ENCODE measurements around the gene AP1G2. TPM values are rescaled to one million over a fixed set of nuclear protein-coding genes. Genes with fewer than 3 reads are reported as not detected.

The AP1G2 gene
- total and polyA plus RNA-seq, 8 donors, result 39.1 to 531 (median 189) TPM

DNA sequence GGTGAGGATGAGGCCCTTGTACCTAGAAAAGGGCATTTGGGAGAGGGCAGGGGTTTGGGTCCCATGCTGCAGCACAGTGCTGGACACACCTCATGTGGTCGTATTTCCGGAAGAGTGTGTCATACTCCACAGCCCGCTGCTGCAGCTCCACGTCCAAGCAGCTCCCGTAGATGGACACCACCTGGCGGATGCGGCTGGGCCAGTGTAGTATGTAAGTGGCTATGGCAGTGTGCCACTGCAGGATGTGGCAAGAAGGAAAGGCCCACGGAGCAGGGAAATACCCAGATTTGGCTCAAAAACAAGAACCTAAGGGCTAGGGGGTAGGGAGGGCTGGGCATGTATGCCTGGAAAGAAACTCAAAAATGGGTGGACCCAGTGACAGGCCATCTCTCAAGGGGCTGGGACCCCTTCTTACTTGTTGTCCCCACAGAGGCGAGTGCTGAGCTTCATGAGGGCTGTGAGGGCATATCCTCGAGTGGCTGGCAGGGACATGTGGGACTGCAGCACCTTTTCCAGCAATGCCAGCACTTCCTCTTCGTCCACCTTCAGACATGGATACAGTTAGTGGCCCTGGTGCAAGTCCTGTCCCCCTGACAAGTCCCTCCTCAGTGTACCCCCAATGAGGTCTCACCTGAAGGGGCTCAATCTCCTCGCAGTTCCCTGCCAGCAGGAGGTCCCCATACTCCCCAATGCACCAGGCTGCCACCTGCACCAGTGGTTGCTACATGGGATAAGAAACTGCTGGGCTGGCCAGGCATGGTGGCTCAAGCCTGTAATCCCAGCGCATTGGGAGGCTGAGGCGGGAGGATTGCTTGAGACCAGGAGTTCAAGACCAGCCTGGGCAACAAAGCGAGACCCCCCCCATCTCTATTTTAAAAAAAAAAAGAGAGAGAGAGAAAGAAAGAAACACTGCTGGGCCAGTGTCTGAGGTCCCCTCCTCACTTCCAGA is 5.4 kb downstream of the AP1G2 start:
- no peaks in the 10 kb centered on the region for H3K27me3 ChIP-seq
- no peak overlapping the region for H3K27ac ChIP-seq
- no peak for TF ChIP-seq POLR2AphosphoS5 (IDR thresholded peaks at IDR 0.05)
- TF ChIP-seq EP300 (IDR thresholded peaks at IDR 0.05), result no peak
- no peak for TF ChIP-seq POLR2A (IDR thresholded peaks at IDR 0.05)
- TF ChIP-seq, protein P1, sequence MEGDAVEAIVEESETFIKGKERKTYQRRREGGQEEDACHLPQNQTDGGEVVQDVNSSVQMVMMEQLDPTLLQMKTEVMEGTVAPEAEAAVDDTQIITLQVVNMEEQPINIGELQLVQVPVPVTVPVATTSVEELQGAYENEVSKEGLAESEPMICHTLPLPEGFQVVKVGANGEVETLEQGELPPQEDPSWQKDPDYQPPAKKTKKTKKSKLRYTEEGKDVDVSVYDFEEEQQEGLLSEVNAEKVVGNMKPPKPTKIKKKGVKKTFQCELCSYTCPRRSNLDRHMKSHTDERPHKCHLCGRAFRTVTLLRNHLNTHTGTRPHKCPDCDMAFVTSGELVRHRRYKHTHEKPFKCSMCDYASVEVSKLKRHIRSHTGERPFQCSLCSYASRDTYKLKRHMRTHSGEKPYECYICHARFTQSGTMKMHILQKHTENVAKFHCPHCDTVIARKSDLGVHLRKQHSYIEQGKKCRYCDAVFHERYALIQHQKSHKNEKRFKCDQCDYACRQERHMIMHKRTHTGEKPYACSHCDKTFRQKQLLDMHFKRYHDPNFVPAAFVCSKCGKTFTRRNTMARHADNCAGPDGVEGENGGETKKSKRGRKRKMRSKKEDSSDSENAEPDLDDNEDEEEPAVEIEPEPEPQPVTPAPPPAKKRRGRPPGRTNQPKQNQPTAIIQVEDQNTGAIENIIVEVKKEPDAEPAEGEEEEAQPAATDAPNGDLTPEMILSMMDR (IDR thresholded peaks at IDR 0.05), result no peak
- 70 to 81% (median 75%) methylated on average over 15 of the region's 15 CpGs for WGBS, 5 donors
- H3K4me3 ChIP-seq, result no peak overlapping the region
- H3K9me3 ChIP-seq, result no peaks in the 10 kb centered on the region
- intact Hi-C loops (cut with DNase I; ENCODE audit: low total_unique reads), result loop anchor here (10.0 kb wide), 1 partner anchor 237 kb away; the partner anchor contains the start of gene PABPN1
- no peak for DNase-seq
- peaks cover 53 to 79% (median 73%) of the 10 kb centered on the region in 4 donors for H3K36me3 ChIP-seq
- H3K4me1 ChIP-seq, result peaks cover 16 to 51% (median 39%) of the 10 kb centered on the region in 4 donors

DNA sequence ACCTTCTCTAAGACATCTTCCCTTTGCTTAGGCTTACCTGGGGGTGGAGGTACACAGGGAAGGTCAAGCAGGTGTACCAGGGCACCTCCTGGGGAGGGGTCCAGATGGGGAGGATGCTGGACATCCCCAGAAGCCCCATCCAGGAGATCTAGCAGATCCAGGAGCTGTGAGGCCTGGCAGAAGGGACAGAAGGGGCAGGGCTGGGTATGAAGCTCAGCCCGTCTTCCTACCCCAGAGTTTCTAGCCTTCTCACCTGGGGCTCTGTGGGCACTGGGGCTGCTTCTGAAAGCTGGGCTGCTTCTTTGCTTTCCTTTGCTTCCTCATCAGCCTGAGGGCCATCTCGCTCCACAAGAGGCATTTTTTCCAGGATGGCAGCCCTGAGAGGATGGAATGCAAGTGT is 6.3 kb downstream of the AP1G2 start:
- H3K27me3 ChIP-seq, result no peaks in the 10 kb centered on the region
- intact Hi-C loops (cut with DNase I; ENCODE audit: low total_unique reads), result loop anchor here (10.0 kb wide), 1 partner anchor 236 kb away; the partner anchor contains the start of gene PABPN1
- no peak overlapping the region for H3K4me3 ChIP-seq
- peaks cover 53 to 79% (median 73%) of the 10 kb centered on the region in 4 donors for H3K36me3 ChIP-seq
- DNase-seq, result no peak
- no peaks in the 10 kb centered on the region for H3K9me3 ChIP-seq
- peaks cover 14 to 51% (median 38%) of the 10 kb centered on the region in 4 donors for H3K4me1 ChIP-seq
- no peak overlapping the region for H3K27ac ChIP-seq
- TF ChIP-seq, protein P1 (IDR thresholded peaks at IDR 0.05), result no peak
- TF ChIP-seq EP300 (IDR thresholded peaks at IDR 0.05) (no peak), POLR2A (IDR thresholded peaks at IDR 0.05) (no peak), POLR2AphosphoS5 (IDR thresholded peaks at IDR 0.05) (no peak)
- WGBS, 5 donors, result 84 to 88% (median 87%) methylated on average over 2 of the region's 2 CpGs

DNA sequence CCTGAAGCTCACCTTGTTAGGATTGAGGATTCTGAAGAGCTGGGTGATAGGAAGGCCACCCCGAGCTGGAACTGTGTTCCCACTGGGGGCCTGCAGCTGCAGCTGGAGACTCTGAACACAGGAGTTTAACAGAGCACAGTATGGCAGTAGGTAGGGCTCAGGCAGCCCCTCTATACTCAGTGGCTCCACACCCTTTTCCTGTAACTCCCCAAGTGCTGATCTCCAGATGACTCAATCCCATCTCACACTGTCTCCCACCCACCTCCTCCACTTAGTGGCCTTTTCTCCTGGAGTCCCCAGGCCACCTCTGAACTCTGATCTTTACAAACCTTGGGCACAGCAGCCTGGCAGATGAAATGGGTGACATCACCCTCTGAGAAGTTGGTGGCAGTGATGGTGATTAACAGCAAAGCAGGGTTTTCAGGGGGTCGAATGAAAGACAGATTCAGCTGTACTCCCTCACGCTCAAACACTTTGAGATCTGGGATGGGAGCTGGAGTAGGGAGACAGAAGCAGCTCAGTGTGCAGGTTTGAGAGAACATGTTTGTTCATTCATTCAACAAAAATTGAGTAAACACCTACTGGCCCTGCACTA is 7.6 kb downstream of the AP1G2 start:
- Histone ChIP-seq H3K27me3 (no peaks in the 10 kb centered on the region), H3K4me3 (no peak overlapping the region), H3K9me3 (no peaks in the 10 kb centered on the region), H3K36me3 (peaks cover 43 to 67% (median 61%) of the 10 kb centered on the region in 4 donors), H3K4me1 (peaks cover 18 to 54% (median 42%) of the 10 kb centered on the region in 4 donors), H3K27ac (no peak overlapping the region)
- intact Hi-C loops (cut with DNase I; ENCODE audit: low total_unique reads), result loop anchor here (10.0 kb wide), 1 partner anchor 235 kb away; the partner anchor contains the start of gene PABPN1
- WGBS, 5 donors, result 78 to 88% (median 87%) methylated on average over 3 of the region's 3 CpGs
- no peak for DNase-seq
- TF ChIP-seq EP300 (IDR thresholded peaks at IDR 0.05) (no peak), POLR2A (IDR thresholded peaks at IDR 0.05) (no peak)
- TF ChIP-seq, protein P1 (IDR thresholded peaks at IDR 0.05), result no peak
